ENCODE measurements around the gene PPP2R5E.

The PPP2R5E gene

DNA sequence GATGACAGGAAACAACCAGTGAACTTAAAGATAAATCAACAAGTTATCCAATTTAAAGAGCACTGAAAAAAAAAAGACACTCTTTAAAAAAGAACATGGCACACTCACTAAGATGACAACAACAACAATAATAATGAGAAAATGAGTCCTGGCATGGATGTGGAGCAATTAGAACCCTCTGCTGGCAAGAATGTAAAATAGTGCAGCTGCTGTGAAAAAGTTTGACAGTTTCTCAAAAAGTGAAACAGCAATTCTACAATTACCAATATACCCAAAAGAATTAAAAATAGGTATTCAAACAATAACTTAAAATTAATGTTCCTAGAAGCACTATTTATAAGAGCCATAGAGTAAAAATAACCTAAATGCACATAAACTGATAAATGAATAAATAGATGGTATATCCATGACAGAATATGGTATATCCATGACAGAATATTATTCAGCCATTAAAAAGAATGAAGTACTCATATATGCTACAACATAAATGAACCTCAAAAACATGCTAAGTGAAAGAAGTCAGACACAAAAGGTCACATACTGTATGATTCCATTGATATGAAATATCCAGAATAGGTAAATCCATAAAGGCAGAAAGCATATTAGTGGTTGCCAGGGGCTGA is 175.3 kb downstream of the PPP2R5E start:
- DNase-seq, result no peak

- no peak for DNase-seq
Observed at GRCh38 chr14:63362389-63362819, 180.8 kb downstream of the PPP2R5E start.

GRCh38 chr14:63361790-63362189 is 181.4 kb downstream of the PPP2R5E start:
- DNase-seq, result no peak

DNA sequence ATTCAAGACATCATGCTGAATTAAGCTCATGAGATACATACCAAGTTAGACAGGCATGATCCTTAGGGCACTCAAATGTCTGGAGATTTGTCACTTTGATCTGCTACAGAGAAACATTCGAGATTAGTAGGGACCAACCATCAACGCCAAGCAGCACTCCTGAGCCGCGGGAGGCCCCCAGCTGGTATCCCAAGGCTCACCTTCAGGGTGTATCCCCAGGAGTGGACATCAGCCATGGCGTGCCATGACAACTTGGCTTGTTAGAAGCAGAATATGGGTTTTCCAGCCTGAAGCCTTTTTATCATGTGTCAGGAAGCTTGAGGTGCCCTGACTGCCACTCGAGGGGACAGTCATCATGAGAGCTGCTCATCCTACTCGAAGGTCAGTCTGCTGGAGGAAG is 185.3 kb downstream of the PPP2R5E start:
- no peak for DNase-seq

GRCh38 chr14:63345826-63346225 is 197.4 kb downstream of the PPP2R5E start:
- no peak for DNase-seq

- DNase-seq, result no peak
Observed at GRCh38 chr14:63344336-63344735, 198.8 kb downstream of the PPP2R5E start.

GRCh38 chr14:63343878-63344277 is 199.3 kb downstream of the PPP2R5E start:
- no peak for DNase-seq

GRCh38 chr14:63342371-63342770 is 200.8 kb downstream of the PPP2R5E start:
- DNase-seq, result no peak

DNA sequence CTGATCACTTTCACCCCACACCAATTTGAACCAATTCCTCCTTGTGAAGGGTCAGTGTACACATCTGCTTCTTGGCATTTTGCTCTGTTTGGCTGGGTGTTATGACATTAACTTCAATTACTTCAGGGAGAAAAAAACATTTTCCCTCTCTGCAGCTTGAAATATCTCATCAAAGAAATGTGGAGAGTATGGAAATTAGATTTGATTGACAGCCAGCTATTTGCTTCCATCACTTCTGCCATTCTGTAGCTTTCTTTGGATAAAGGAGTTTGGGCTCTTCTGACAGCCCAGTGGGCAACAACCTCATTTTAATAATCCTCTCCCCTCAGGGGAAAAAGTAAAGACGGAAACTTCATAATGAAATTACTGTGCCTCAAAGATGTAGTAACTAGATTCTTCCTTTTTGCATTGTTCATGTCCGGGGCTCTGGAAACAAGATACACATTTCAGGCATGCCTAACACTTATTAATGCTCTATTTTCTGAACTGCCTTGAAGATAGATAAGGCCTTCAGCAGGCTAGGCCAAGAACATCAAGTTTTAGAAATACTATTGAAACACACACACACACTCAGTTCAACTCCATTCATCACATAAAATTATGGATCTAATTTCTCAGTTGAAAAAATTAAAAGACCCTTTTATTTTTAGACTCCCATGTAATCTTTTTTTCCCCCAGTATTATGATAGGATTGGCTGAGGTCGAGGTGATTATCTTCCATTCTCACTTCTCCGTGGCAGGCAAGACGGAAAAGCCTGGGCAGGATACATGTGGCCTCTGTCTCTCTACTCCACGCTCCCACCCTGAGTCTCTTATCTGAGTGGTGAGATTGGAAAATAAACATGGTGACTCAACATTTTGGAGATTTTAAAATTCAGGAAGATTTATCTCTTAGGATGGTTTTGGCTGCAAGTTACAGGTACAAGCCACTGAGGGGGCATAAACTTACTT is 214.1 kb downstream of the PPP2R5E start:
- DNase-seq, result no peak

DNA sequence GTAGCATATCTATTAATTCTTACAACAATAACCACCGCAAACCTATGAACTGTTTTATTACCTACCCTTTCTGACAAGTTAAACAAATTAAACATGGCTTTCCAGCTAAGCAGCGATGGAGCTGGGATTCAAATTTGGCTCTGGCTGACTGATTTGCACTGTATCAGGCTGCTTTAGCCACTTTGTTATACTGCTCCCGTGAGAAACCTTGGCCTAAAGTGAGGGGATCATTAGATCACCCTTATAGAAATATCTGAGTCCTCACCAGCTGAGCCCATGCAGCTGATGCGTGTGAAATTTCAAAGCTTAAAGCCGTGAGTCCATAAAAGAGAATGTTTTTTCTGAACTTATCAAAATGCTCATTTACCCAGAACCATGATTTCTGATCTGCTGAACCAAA is 216.3 kb downstream of the PPP2R5E start:
- no peak for DNase-seq

GRCh38 chr14:63322897-63323573 is 220.1 kb downstream of the PPP2R5E start:
- DNase-seq, result no peak

- DNase-seq, result no peak
Observed at GRCh38 chr14:63322472-63322871, 220.7 kb downstream of the PPP2R5E start.
